H9 (cell line): Measurements from ENCODE around the gene ADPRH. TPM values are rescaled to one million over a fixed set of nuclear protein-coding genes. Genes with fewer than 3 reads are reported as not detected.

Experiments
- DNase-seq: peaks from one replicate; pipeline ENCODE4 v3.0.0-alpha.2; 2017
- H2AFZ ChIP-seq: one replicate; pipeline ENCODE4 v1.6.1; 2013; ENCODE audit warnings: mild to moderate bottlenecking, low read length, control low read depth, moderate library complexity
- H2AK5ac ChIP-seq: 2 replicates; pipeline ENCODE4 v1.6.1; 2013; ENCODE audit warnings: low read length, control low read depth, mixed read lengths; ENCODE audit not compliant: insufficient read length
- H2BK120ac ChIP-seq: one replicate; pipeline ENCODE4 v1.6.1; 2013; ENCODE audit warnings: low read depth, mild to moderate bottlenecking, low read length, control low read depth, inconsistent platforms; ENCODE audit not compliant: poor library complexity, severe bottlenecking
- H2BK12ac ChIP-seq: 2 replicates; pipeline ENCODE4 v1.6.1; 2013; ENCODE audit warnings: low read length, control low read depth, mixed read lengths, low read depth; ENCODE audit not compliant: insufficient read length
- H2BK15ac ChIP-seq: 2 replicates; pipeline ENCODE4 v1.6.1; 2013; ENCODE audit warnings: low read depth, low read length, control low read depth
- H2BK20ac ChIP-seq: one replicate; pipeline ENCODE4 v1.6.1; 2013; ENCODE audit warnings: low read depth, mild to moderate bottlenecking, low read length, control low read depth, inconsistent platforms; ENCODE audit not compliant: poor library complexity, severe bottlenecking
- H2BK5ac ChIP-seq: 2 replicates; pipeline ENCODE4 v1.6.1; 2013; ENCODE audit warnings: low read length, control low read depth, mixed read lengths; ENCODE audit not compliant: insufficient read length
- H3K14ac ChIP-seq: 2 replicates; pipeline ENCODE4 v1.6.1; 2013; ENCODE audit warnings: low read length, control low read depth; ENCODE audit not compliant: insufficient read depth
- H3K18ac ChIP-seq: 2 replicates; pipeline ENCODE4 v1.6.1; 2013; ENCODE audit warnings: low read depth, mild to moderate bottlenecking, mixed read lengths, low read length, control low read depth; ENCODE audit not compliant: insufficient read length
- H3K23ac ChIP-seq: 2 replicates; pipeline ENCODE4 v1.6.1; 2013; ENCODE audit warnings: low read length, control low read depth, mixed read lengths, low read depth; ENCODE audit not compliant: insufficient read length
- H3K23me2 ChIP-seq: 2 replicates; pipeline ENCODE4 v1.6.1; 2013; ENCODE audit warnings: low read depth, mild to moderate bottlenecking, mixed read lengths, low read length, control low read depth; ENCODE audit not compliant: insufficient read length, poor library complexity, severe bottlenecking
- H3K27ac ChIP-seq: 2 replicates; pipeline ENCODE4 v1.5.1; 2013; ENCODE audit warnings: low read length, control low read depth, mixed read lengths, low read depth; ENCODE audit not compliant: insufficient read length
- H3K27me3 ChIP-seq: 2 replicates; pipeline ENCODE4 v1.6.1; 2013; ENCODE audit warnings: low read length, control low read depth, inconsistent platforms; ENCODE audit not compliant: insufficient read depth
- H3K4ac ChIP-seq: 2 replicates; pipeline ENCODE4 v1.6.1; 2013; ENCODE audit warnings: low read depth, mild to moderate bottlenecking, control low read depth, inconsistent platforms, low read length, moderate library complexity
- H3K4me1 ChIP-seq: 2 replicates; pipeline ENCODE4 v1.6.1; 2013; ENCODE audit warnings: low read length, control low read depth, inconsistent platforms; ENCODE audit not compliant: insufficient read depth
- H3K4me2 ChIP-seq: 2 replicates; pipeline ENCODE4 v1.6.1; 2013; ENCODE audit warnings: low read length, control low read depth, mixed read lengths; ENCODE audit not compliant: insufficient read length, insufficient read depth
- H3K56ac ChIP-seq: 2 replicates; pipeline ENCODE4 v1.6.1; 2013; ENCODE audit warnings: low read depth, mild to moderate bottlenecking, mixed read lengths, low read length, control low read depth; ENCODE audit not compliant: insufficient read length
- H3K79me1 ChIP-seq: 2 replicates; pipeline ENCODE4 v1.6.1; 2013; ENCODE audit warnings: low read depth, mild to moderate bottlenecking, moderate library complexity, low read length, control low read depth, inconsistent platforms; ENCODE audit not compliant: insufficient read depth, poor library complexity, severe bottlenecking
- H3K79me2 ChIP-seq: 2 replicates; pipeline ENCODE4 v1.6.1; 2013; ENCODE audit warnings: low read length, control low read depth, inconsistent platforms; ENCODE audit not compliant: insufficient read depth
- H3K9ac ChIP-seq: 2 replicates; pipeline ENCODE4 v1.6.1; 2013; ENCODE audit warnings: low read length, control low read depth, mixed read lengths; ENCODE audit not compliant: insufficient read length; ENCODE audit errors: extremely low read depth
- H3K9me3 ChIP-seq: one replicate; pipeline ENCODE4 v1.6.1; 2013; ENCODE audit warnings: low read depth, low read length, inconsistent platforms; ENCODE audit not compliant: control insufficient read depth
- H3T11ph ChIP-seq: one replicate; pipeline ENCODE4 v1.6.1; 2013; ENCODE audit warnings: mild to moderate bottlenecking, low read length, control low read depth, inconsistent platforms
- H4K20me1 ChIP-seq: one replicate; pipeline ENCODE4 v1.6.1; 2013; ENCODE audit not compliant: control insufficient read depth, insufficient read length, insufficient read depth
- H4K5ac ChIP-seq: 2 replicates; pipeline ENCODE4 v1.6.1; 2013; ENCODE audit warnings: low read depth, mild to moderate bottlenecking, mixed read lengths, low read length, control low read depth; ENCODE audit not compliant: insufficient read length
- H4K8ac ChIP-seq: replicated peaks from 2 replicates; pipeline ENCODE4 v1.6.1; 2013; ENCODE audit warnings: low read length, control low read depth, mixed read lengths, low read depth; ENCODE audit not compliant: insufficient read length
- H4K91ac ChIP-seq: 2 replicates; pipeline ENCODE4 v1.6.1; 2013; ENCODE audit warnings: low read depth, mild to moderate bottlenecking, moderate library complexity, mixed read lengths, low read length, control low read depth; ENCODE audit not compliant: insufficient read length
- H3K27ac Mint-ChIP-seq, 3 experiments: 2 replicates in 2 of 3; 3 replicates in 1 of 3; pipeline ENCODE4 v1.8.0; 2020 to 2021; ENCODE audit warnings: mixed read lengths in 3 of 3, mild to moderate bottlenecking in 1 of 3, moderate library complexity in 1 of 3
- H3K27me3 Mint-ChIP-seq: 2 replicates; pipeline ENCODE4 v1.8.0; 2021; ENCODE audit warnings: low read depth, mild to moderate bottlenecking, moderate library complexity, mixed read lengths
- H3K36me3 Mint-ChIP-seq, 3 experiments: 2 replicates in 2 of 3; 3 replicates in 1 of 3; pipeline ENCODE4 v1.8.0; 2020 to 2021; ENCODE audit warnings: low read depth in 3 of 3, mixed read lengths in 3 of 3; ENCODE audit not compliant: insufficient read depth in 1 of 3
- H3K4me1 Mint-ChIP-seq, 2 experiments: 2 replicates each; pipeline ENCODE4 v1.8.0; 2020; ENCODE audit warnings: mixed read lengths in 2 of 2
- H3K4me3 Mint-ChIP-seq, 2 experiments: 2 replicates in 1 of 2; 3 replicates in 1 of 2; pipeline ENCODE4 v1.8.0; 2020 to 2021; ENCODE audit warnings: mild to moderate bottlenecking in 2 of 2, mixed read lengths in 2 of 2, moderate library complexity in 1 of 2
- H3K9me3 Mint-ChIP-seq, 2 experiments: 2 replicates in 1 of 2; 3 replicates in 1 of 2; pipeline ENCODE4 v1.8.0; 2020; ENCODE audit warnings: mild to moderate bottlenecking in 2 of 2, mixed read lengths in 2 of 2, moderate library complexity in 1 of 2
- CTCF ChIP-seq: fragments of 200-600 bp; sonication (generic); conservative IDR thresholded peaks from 3 replicates; pipeline ENCODE4 v1.8.0; 2021; ENCODE audit warnings: antibody characterized with exemption, mild to moderate bottlenecking
- WGBS: extraction: QIAGEN DNeasy Blood & Tissue Kit; methylation state at CpG from one replicate; pipeline ENCODE4 v1.1.7; 2013; ENCODE audit warnings: missing lambda C conversion rate, low lambda C conversion rate, mixed read lengths; ENCODE audit not compliant: insufficient read length; ENCODE audit errors: extremely low coverage; 5-methylcytosine and 5-hydroxymethylcytosine counted together
- total RNA-seq: library from RNA; stranded (reverse); gene quantifications from 2 replicates; pipeline ENCODE4 v1.2.1, GENCODE V29; 2021

The ADPRH gene
- total RNA-seq, 1 experiment from 2014 or later = 3.1 TPM

GRCh38 chr3:119555929-119556328, 23.4 kb upstream of the ADPRH start:
- Histone ChIP-seq H3K4me2 (no peak overlapping the region), H3K79me1 (no peaks in the 10 kb centered on the region), H2AFZ (no peak overlapping the region), H3K9me3 (no peaks in the 10 kb centered on the region), H4K5ac (no peak overlapping the region), H2AK5ac (no peak overlapping the region), H4K91ac (no peak overlapping the region), H2BK20ac (no peak overlapping the region), H3K23ac (no peak overlapping the region), H3K23me2 (no peaks in the 10 kb centered on the region), H3K4me1 (no peaks in the 10 kb centered on the region), H3K4ac (no peak overlapping the region), H2BK12ac (no peak overlapping the region), H3K18ac (no peak overlapping the region), H3K79me2 (no peaks in the 10 kb centered on the region), H3T11ph (no peak overlapping the region), H4K8ac (no peak overlapping the region), H3K27ac (no peak overlapping the region), H3K56ac (no peak overlapping the region), H4K20me1 (no peaks in the 10 kb centered on the region), H3K27me3 (no peaks in the 10 kb centered on the region), H2BK5ac (no peak overlapping the region), H3K9ac (no peak overlapping the region), H3K14ac (no peak overlapping the region), H2BK15ac (no peak overlapping the region), H2BK120ac (no peak overlapping the region)
- peaks cover 4 to 10% of the 10 kb centered on the region in 2 experiments; a peak in 3 of 4 replicates for H3K4me1 Mint-ChIP-seq
- no peak overlapping the region for H3K4me3 Mint-ChIP-seq
- no CpG with 5 or more reads among the region's 1 CpG for WGBS
- DNase-seq = no peak
- no peaks in the 10 kb centered on the region for H3K36me3 Mint-ChIP-seq
- H3K27ac Mint-ChIP-seq = no peak overlapping the region; a peak in 1 of 7 replicates
- no peaks in the 10 kb centered on the region for H3K9me3 Mint-ChIP-seq
- H3K27me3 Mint-ChIP-seq = peaks cover 4% of the 10 kb centered on the region
- no peak for TF ChIP-seq CTCF
